ENCODE results near the gene CENPH.

The CENPH gene

GRCh38 chr5:69257577-69257976, 68.2 kb downstream of the CENPH start:
- Histone ChIP-seq H3K27me3 (ENCODE audit: control insufficient read depth, insufficient read depth, low read length) (no peaks in the 10 kb centered on the region), H3K4me3 (ENCODE audit: low read length) (no peak overlapping the region), H3K9me3 (ENCODE audit: control insufficient read depth, low read depth, low read length) (no peaks in the 10 kb centered on the region), H3K9ac (ENCODE audit: low read length) (no peak overlapping the region), H3K27ac (ENCODE audit: low read length) (no peak overlapping the region), H3K4me1 (ENCODE audit: control insufficient read depth, low read depth, low read length) (no peaks in the 10 kb centered on the region), H3K36me3 (ENCODE audit: control insufficient read depth, low read depth, low read length) (peaks cover 41% of the 10 kb centered on the region)
